Measurements from ENCODE around the gene AMN1.
"Not testable (repeated sequence)": the region's sequence is repeated elsewhere in the genome, so short reads cannot be mapped to it uniquely, and the experiment has no call there.

Gene AMN1

DNA sequence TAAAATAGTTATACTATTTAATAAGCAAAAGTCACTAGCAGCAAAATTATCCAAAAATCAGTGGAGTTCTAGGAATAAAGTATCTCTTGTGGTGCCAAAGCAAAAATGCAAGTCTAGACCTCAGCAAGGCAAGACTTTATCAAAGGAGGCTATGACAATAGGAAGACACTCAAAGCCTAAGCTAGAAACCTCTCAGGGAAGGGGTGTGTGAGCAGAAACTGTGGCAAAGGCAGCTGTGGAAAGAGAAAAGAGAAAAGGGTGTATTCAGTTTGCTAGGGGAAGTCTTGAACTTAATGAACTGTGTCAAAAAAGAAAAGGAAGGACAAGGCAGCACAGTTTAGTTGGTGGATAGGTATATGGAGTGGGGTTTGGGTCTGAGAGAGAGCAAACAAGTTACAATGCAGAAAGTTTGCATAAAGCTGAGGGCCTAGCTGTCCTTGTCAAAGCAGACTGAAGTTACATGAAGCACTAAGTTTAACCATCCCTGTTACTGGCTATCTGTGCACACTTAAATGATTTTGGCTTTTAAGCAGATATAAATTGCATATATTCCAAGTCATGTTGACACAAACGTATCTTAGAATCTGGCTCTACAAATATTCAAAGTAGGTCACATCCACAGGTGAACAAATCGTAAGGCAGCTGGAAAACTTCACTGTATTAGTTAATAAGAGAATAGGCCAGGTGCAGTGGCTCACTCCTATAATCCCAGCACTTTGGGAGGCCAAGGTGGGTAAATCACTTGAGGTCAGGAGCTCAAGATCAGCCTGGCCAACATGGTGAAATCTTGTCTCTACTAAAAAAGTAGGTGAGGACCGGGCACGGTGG lies 31.0 kb upstream of the AMN1 start:
- TF ChIP-seq, protein P1, sequence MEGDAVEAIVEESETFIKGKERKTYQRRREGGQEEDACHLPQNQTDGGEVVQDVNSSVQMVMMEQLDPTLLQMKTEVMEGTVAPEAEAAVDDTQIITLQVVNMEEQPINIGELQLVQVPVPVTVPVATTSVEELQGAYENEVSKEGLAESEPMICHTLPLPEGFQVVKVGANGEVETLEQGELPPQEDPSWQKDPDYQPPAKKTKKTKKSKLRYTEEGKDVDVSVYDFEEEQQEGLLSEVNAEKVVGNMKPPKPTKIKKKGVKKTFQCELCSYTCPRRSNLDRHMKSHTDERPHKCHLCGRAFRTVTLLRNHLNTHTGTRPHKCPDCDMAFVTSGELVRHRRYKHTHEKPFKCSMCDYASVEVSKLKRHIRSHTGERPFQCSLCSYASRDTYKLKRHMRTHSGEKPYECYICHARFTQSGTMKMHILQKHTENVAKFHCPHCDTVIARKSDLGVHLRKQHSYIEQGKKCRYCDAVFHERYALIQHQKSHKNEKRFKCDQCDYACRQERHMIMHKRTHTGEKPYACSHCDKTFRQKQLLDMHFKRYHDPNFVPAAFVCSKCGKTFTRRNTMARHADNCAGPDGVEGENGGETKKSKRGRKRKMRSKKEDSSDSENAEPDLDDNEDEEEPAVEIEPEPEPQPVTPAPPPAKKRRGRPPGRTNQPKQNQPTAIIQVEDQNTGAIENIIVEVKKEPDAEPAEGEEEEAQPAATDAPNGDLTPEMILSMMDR (IDR thresholded peaks at IDR 0.05; ENCODE audit: borderline replicate concordance, insufficient read depth, low read depth, low read length): no peak
- H3K4me3 ChIP-seq (ENCODE audit: low read depth, low read length): no peak overlapping the region

DNA sequence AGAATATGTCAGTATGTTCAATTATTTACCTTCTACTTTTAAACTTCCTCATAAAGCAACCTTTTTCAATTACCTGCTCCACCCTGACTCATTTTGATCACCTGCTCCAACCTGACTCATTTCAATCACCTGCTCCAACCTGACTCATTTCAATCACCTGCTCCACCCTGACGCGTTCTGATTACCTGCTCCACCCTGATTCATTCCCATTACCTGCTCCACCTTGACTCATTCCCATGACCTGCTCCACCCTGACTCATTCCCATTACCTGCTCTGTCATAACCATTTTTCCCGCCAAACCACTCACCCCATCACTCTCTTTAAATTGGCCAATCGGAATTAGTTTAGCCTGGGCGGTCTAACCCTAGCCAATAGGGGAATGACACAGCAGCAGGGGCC lies 29.5 kb upstream of the AMN1 start:
- not testable (repeated sequence) for H3K4me3 ChIP-seq (ENCODE audit: low read depth, low read length)

DNA sequence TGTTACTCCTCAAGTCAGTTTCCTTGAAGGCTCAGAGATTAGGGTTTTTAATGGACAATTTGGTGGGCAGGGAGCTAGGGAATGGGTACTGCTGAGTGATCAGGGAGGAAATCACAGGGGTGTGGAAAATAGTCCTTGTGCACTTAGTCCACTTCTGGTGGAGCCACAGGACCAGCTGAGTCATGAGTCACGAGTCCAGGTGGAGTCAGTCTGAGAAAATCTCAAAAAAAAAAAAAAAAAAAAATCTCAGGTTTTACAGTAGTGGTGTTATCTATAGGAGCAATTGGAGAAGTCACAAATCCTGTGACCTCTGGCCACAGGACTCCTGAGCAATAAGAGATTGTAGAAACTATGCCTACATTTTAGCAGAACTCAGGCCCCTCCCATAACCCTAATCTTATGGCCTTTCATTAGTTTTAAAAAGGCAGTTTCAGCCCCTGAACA lies 28.2 kb upstream of the AMN1 start:
- TF ChIP-seq, protein P1 (IDR thresholded peaks at IDR 0.05; ENCODE audit: borderline replicate concordance, insufficient read depth, low read depth, low read length): no peak

DNA sequence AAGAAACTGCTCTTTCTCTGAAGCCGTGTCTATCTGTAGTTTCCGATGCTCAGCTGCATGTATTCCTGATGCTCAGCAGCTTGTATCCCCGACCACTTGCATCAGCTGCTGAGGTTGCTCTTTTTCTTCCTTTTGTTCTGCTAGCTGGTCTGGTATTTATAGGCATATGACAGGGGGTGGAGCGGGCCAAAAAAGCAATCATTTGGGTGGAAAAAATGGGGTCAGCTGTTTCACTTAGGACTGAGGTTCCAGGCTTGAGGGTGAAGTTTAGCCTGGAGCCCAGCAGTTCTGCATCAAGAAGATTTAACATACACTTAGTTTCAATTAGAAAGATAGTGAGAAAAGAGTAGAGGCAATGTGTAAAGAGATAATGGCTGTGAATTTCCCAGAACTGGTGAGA lies 23.6 kb upstream of the AMN1 start:
- no peak overlapping the region for H3K4me3 ChIP-seq (ENCODE audit: low read depth, low read length)
- TF ChIP-seq, protein P1 (IDR thresholded peaks at IDR 0.05; ENCODE audit: borderline replicate concordance, insufficient read depth, low read depth, low read length): no peak

More for the DNA sequence above, 28.2 kb upstream of the AMN1 start:
- no peak overlapping the region for H3K4me3 ChIP-seq (ENCODE audit: low read depth, low read length)

DNA sequence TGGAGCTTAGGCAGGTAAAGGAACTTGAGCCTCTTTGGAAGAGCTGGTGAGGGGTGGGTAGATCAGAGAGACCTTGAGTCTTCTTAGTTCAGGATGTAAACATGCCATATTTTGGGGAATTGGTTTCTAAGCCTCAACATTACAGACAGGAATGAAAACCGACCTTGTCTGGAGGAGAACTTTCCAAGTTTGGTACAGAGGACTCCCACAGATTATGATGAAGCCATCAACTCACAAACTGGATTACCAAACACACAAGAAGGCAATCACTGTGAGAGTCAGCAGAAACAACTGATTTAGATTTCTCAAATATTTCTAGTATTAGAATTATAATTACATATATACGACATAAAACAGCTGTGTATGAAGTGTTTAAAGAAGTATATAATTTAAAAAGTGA lies 22.3 kb upstream of the AMN1 start:
- no peak overlapping the region for H3K4me3 ChIP-seq (ENCODE audit: low read depth, low read length)
- TF ChIP-seq, protein P1 (IDR thresholded peaks at IDR 0.05; ENCODE audit: borderline replicate concordance, insufficient read depth, low read depth, low read length): no peak

DNA sequence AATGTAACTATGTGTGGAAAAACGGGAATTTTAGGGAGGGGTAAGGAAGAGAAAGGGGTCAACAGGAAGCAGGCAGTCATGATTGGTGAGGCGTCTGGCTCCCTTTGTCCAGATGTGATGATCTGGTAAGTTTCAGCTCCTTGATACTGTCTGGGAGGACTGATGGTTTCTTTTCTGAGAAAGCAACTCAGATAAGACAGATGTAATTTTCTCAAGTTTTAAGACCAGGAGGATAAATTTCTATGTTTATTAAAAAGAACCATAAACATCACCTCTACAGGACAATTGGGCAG lies 21.9 kb upstream of the AMN1 start:
- TF ChIP-seq, protein P1 (IDR thresholded peaks at IDR 0.05; ENCODE audit: borderline replicate concordance, insufficient read depth, low read depth, low read length): no peak
- no peak overlapping the region for H3K4me3 ChIP-seq (ENCODE audit: low read depth, low read length)

DNA sequence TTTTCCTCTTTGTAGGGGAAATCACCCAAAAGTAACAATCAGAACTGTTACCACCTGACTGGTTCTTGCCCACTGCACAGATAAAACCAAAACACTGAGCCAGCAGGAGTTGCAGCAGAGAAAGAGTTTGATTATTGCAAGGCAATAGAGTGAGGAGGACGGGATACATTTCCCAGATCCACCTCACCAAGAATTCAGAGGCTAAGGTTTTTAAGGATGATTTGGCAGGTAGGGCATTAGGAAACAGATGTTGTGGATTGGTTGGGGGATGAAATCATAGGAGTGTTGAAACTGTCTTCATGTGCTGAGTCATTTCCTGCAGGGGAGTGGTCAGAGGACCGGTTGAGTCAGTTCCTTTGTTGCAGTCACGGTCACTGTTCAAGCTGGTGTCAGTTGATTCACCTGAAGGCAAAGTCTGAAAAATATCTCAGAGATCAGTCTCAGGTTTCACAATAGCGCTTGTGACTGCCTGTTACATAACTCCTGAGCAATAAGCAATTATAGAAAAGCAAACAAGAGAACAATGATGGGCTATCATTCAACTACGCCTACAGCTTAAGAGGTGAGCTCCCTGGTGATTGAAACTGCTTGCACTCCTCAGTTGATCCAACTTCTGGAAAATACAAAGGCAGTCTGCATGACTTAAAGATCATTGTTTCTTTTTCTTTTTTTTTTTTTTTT lies 20.3 kb upstream of the AMN1 start:
- TF ChIP-seq, protein P1 (IDR thresholded peaks at IDR 0.05; ENCODE audit: borderline replicate concordance, insufficient read depth, low read depth, low read length): no peak
- no peak overlapping the region for H3K4me3 ChIP-seq (ENCODE audit: low read depth, low read length)
